Activated naive CD8-positive, alpha-beta T cell treated with anti-CD3 and anti-CD28 coated beads for 36 hours (primary cell): ENCODE results near the gene FIZ1. TPM values are rescaled to one million over a fixed set of nuclear protein-coding genes. Genes with fewer than 3 reads are reported as not detected.

Experiments used
- DNase-seq: peaks from one replicate; pipeline ENCODE4 v3.0.0; 2021
- H3K27ac Mint-ChIP-seq: one replicate; pipeline ENCODE4 v1.8.0; 2022; ENCODE audit warnings: mild to moderate bottlenecking, moderate library complexity, mixed read lengths
- H3K27me3 Mint-ChIP-seq: one replicate; pipeline ENCODE4 v1.8.0; 2022; ENCODE audit warnings: mild to moderate bottlenecking, mixed read lengths
- H3K36me3 Mint-ChIP-seq: one replicate; pipeline ENCODE4 v1.8.0; 2021; ENCODE audit warnings: mild to moderate bottlenecking, mixed read lengths
- H3K4me1 Mint-ChIP-seq: one replicate; pipeline ENCODE4 v1.8.0; 2021; ENCODE audit warnings: mixed read lengths
- H3K4me3 Mint-ChIP-seq: one replicate; pipeline ENCODE4 v1.8.0; 2022; ENCODE audit warnings: mild to moderate bottlenecking, moderate library complexity, mixed read lengths
- H3K9me3 Mint-ChIP-seq: one replicate; pipeline ENCODE4 v1.8.0; 2022; ENCODE audit warnings: mixed read lengths
- total RNA-seq, 2 experiments: library from RNA; stranded (reverse); gene quantifications; one replicate each; pipeline ENCODE4 v1.2.3, GENCODE V29; 2021

Gene FIZ1
- total RNA-seq, 2 experiments from 2014 or later, result 19.8 to 20.7 TPM

DNA sequence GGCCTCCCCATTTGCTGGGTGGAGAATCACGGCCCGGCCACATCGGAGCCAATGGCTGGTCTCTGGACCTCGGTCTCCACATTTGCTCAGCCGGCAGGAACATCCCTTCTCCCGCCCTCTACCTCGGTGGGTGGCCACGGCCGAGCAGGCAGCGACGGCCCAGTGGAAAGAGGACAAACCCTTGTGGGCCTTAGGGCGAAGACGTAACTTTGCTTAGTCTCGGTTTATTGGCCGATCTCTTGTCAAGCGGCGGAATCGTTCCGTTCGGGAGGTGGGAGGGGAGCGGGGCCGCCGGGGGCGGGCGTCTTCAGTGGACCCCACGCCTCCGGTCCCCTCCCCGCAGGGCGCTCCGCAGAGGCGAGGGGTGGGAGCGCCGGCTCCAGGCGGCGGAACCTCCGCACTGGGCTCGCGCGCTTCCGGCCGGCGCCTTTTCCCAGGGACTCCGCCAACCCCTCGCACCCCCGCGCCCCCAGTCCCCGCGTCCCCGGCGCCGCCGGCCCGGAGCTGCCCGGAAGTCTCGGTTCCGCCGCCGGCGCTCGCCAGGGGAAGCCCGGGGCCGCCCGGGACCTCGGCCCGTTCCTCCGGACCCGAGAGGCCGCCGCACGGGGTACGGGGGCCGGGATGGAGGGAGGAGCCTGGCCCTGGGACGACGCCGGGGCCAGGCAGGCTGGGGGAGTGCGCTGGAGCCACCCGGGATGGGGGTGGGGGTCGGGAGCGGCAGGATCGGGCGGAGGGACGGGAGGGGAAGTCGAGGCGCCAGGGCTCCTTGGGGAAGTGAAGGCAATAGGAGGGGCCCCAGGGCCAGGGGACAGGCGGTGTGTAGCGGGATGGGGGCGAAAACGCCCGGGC is 41.5 kb upstream of the FIZ1 start, which contains the start of gene ZNF580:
ZNF580 (plus strand) TSS at position 426 of the 849 bp plus-strand sequence. CDS start 1,507 bp downstream, outside the sequence.
- Mint-ChIP-seq H3K4me1 (peaks cover 56% of the 10 kb centered on the region), H3K36me3 (peaks cover 62% of the 10 kb centered on the region)

DNA sequence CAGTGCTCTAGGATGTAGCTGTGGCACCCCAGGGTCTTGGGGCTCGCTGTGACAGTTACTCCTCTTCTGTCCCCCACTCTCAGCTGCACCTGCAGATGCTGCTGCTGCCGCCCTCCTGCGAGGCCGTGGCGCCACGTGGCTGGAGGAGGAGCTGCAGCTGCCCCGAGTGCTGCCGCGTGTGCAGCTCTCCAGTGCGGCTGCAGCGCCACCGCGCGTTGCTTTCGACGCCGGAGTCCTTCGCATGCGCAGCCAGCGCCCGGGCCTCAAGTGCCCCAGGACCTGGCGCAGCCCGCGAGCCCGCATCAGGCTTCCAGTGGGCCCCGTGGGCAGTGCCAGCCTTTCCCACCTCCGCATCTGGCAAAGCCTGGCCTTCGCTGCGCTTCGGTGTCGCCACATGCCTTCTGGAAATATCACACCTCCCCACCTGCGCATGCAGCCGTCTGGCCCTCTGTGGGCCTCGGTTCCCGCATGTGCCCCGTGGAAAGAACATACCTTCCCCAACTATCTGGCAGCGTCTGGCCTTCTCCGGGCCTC is 40.8 kb upstream of the FIZ1 start:
- peak overlapping the region; percentile 94 for H3K27ac Mint-ChIP-seq

More for the DNA sequence above, 41.5 kb upstream of the FIZ1 start, which contains the start of gene ZNF580:
- peaks cover 6% of the 10 kb centered on the region for H3K9me3 Mint-ChIP-seq
- H3K4me3 Mint-ChIP-seq, result peak within 1 kb of the TSS; percentile 89
- peaks cover 6% of the 10 kb centered on the region for H3K27me3 Mint-ChIP-seq
- H3K27ac Mint-ChIP-seq, result peak within 1 kb of the TSS; percentile 94
- DNase-seq, result peak; percentile 82

DNA sequence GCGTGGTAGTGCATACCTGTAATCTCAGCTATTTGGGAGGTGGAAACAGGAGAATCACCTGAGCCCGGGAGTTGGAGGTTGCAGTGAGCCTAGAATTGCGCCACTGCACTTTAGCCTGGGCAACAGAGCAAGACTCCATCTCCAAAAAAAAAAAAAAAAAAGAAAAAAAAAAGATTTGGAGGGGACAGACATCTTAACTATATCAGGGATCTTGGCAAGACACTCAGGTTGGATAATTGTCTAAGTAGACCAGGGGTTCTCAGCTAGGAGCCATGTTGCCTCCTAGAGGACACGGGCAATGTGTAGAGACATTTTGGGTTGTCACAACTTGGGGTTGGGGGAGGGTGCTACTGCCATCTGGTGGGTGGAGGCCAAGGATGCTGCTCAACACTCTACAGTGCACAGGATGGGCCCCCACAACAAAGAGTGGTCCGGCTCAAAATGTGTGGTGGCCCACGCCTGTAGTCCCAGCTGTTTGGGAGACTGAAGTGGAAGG is 39.6 kb upstream of the FIZ1 start:
- H3K27me3 Mint-ChIP-seq, result peaks cover 6% of the 10 kb centered on the region
- DNase-seq, result peak; percentile 70
- peak overlapping the region; percentile 94 for H3K27ac Mint-ChIP-seq
- H3K4me3 Mint-ChIP-seq, result peak overlapping the region; percentile 61
- peaks cover 6% of the 10 kb centered on the region for H3K9me3 Mint-ChIP-seq
- H3K36me3 Mint-ChIP-seq, result peaks cover 55% of the 10 kb centered on the region
- H3K4me1 Mint-ChIP-seq, result peaks cover 53% of the 10 kb centered on the region

More for the DNA sequence above, 40.8 kb upstream of the FIZ1 start:
- H3K4me1 Mint-ChIP-seq, result peaks cover 53% of the 10 kb centered on the region
- peaks cover 61% of the 10 kb centered on the region for H3K36me3 Mint-ChIP-seq
- peaks cover 6% of the 10 kb centered on the region for H3K27me3 Mint-ChIP-seq
- peaks cover 6% of the 10 kb centered on the region for H3K9me3 Mint-ChIP-seq
- peak; percentile 80 for DNase-seq
- peak overlapping the region; percentile 89 for H3K4me3 Mint-ChIP-seq

DNA sequence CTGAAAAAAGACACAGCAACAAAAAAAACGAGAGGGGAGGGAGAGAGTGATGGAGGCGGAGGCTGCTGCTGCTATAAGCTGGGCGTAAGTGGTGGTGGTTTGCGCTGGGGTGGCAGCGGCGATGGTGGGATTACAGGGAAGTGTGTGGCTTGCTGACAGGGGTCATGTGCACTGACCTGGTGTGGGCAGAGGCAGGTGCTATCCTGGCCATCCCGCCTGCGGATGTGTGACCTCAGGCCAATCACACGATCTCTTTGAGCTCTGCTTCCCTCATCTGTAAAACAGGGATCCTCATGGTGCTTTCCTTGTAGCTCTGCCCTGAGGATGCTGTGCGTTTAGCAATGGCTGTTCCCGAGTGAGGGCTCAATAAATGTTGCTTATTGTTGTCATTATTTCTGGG is 38.2 kb upstream of the FIZ1 start:
- Mint-ChIP-seq H3K4me1 (peaks cover 50% of the 10 kb centered on the region), H3K4me3 (peak overlapping the region; percentile 30), H3K27ac (peak overlapping the region; percentile 71)

DNA sequence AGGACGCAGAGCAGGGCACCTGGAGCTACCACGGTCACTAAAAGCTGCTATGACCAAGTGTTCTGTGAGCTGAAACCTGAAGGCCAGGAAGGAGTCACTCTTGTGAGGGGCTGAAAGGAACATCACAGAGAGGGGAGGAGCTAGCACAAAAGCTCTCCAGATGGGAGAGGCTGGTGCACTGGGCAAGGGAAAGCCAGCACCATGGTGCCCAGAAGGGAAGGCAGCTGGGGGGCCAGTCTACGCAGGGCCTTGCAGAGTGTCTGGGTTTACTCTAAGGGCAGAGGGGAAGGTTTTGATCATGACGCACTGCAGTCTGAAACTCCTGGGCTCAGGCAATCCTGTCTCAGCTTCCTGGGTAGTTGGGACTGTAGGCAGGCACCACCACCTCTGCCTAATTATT is 37.4 kb upstream of the FIZ1 start:
- H3K27ac Mint-ChIP-seq, result peak overlapping the region; percentile 100
- no peak for DNase-seq
- peaks cover 54% of the 10 kb centered on the region for H3K4me1 Mint-ChIP-seq
- H3K36me3 Mint-ChIP-seq, result peaks cover 43% of the 10 kb centered on the region
- H3K27me3 Mint-ChIP-seq, result peaks cover 5% of the 10 kb centered on the region
- peak overlapping the region; percentile 100 for H3K4me3 Mint-ChIP-seq
- peaks cover 6% of the 10 kb centered on the region for H3K9me3 Mint-ChIP-seq

More for the DNA sequence above, 38.2 kb upstream of the FIZ1 start:
- Mint-ChIP-seq H3K27me3 (peaks cover 6% of the 10 kb centered on the region), H3K9me3 (peaks cover 6% of the 10 kb centered on the region), H3K36me3 (peaks cover 47% of the 10 kb centered on the region)
- DNase-seq, result no peak

DNA sequence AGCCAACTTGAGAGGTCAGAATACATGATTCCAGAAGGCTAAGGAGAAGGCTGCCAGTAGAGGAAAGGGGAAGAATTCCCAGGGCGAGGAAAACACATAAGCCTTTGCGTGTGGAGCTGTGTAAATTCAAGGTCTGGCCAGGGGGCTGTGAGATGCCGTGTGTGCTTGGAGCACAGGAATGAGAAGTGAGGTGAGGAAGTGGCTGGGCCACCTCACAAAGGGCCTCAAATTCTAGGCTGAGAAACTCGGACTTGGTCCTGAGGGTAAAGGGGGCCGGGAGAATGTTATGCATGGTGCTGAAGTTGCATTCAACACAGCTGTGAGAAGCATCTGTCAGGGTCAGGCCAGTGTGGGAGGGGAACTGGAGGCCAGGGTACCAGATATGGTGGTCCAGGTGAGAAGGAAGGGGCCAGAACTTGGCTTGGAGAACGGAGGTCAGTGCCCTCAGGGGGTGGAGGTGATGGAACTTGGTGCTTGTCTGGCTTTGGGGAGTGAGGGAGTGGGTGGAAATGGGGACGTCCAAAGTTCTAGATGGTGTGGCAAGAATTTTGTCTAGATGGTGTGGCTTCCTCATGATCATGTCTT is 36.6 kb upstream of the FIZ1 start:
- H3K27ac Mint-ChIP-seq, result peak overlapping the region; percentile 100
- peaks cover 41% of the 10 kb centered on the region for H3K36me3 Mint-ChIP-seq
- peaks cover 57% of the 10 kb centered on the region for H3K4me1 Mint-ChIP-seq
- DNase-seq, result no peak
- peaks cover 6% of the 10 kb centered on the region for H3K9me3 Mint-ChIP-seq
- peak overlapping the region; percentile 100 for H3K4me3 Mint-ChIP-seq
- H3K27me3 Mint-ChIP-seq, result no peaks in the 10 kb centered on the region

DNA sequence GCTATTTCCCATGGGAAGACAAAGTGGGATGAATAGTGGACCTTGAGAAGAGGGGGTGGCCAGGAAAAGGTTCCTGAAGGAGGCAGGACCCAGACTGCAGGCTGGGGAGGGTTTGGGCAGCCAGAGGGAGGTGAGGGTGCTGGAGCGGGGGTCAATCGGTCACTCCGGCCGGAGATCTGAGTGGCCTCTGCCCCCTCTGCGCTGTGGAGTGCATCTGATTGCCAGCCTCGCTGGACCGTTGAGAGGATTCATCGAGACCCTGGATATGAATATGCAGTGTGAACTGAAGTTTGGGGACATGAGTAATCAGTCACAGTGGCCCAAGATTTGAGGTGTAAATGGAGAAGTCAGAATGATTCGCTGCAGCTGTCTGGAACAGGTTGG is 36.0 kb upstream of the FIZ1 start:
- H3K4me3 Mint-ChIP-seq, result peak overlapping the region; percentile 100
- peak overlapping the region; percentile 100 for H3K27ac Mint-ChIP-seq
- DNase-seq, result no peak
- peaks cover 38% of the 10 kb centered on the region for H3K36me3 Mint-ChIP-seq
- H3K27me3 Mint-ChIP-seq, result no peaks in the 10 kb centered on the region
- H3K9me3 Mint-ChIP-seq, result peaks cover 6% of the 10 kb centered on the region
- peaks cover 53% of the 10 kb centered on the region for H3K4me1 Mint-ChIP-seq

DNA sequence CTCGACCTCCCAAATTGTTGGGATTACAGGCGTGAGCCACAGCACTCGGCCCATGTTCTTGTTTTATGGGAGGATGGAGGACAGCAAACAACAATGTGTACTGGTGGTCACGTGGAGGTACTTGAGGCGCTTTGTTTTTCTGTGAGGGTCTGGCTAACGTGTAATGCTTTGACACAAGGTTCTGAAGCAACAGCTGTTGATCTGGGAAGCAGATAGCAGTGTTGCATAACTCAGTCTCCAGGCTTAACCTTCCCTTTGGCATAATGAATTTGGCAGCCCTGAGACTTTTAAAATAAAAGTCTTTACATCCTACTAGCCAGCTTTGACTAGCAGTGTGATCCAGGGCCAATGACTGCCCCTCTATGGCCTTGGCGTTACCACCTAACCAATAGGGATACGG is 34.5 kb upstream of the FIZ1 start:
- Mint-ChIP-seq H3K27ac (peak overlapping the region; percentile 82), H3K4me1 (peaks cover 42% of the 10 kb centered on the region), H3K27me3 (no peaks in the 10 kb centered on the region), H3K4me3 (no peak overlapping the region), H3K36me3 (peaks cover 27% of the 10 kb centered on the region), H3K9me3 (peaks cover 3% of the 10 kb centered on the region)
- no peak for DNase-seq

DNA sequence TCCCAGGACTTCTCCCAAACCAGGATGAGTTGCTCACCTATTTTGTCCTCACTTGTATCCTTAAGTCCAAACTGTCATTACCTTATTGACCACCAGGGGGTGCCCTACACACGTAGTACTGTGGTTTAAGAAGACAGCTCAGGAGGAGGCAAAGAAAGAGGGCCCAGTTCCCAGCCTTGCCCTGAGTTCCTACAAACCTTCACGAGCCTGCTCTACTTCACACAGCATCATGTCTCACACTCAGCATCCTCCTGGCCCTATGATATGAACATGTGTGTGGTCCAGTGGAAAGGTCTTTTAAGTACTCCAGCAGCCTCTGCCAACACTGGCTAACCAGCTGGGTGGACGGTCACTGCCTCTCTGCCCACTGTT is 33.1 kb upstream of the FIZ1 start:
- DNase-seq, result peak; percentile 78
- Mint-ChIP-seq H3K9me3 (no peaks in the 10 kb centered on the region), H3K27me3 (peaks cover 3% of the 10 kb centered on the region), H3K27ac (no peak overlapping the region), H3K36me3 (peaks cover 17% of the 10 kb centered on the region), H3K4me1 (peaks cover 34% of the 10 kb centered on the region), H3K4me3 (no peak overlapping the region)

DNA sequence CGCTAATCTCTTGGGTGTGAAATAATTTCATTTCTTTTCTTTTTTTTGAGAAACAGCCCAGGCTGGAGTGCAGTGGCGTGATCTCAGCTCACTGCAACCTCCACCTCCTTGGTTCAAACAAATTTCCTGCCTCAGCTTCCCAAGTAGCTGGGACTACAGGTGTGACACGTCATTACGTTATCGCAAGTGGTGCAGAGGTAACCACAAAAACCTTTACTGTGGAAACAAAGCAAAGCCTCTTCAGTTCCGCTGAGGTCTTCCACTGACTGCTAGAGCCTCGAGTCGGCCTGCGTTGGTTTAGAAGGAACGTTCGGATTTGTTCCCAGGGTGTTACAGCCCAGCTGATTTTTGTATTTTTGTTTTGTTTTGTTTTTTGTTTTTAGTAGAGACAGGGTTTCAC is 27.0 kb upstream of the FIZ1 start:
- Mint-ChIP-seq H3K4me1 (peaks cover 30% of the 10 kb centered on the region), H3K27me3 (peaks cover 9% of the 10 kb centered on the region), H3K27ac (peak overlapping the region; percentile 78), H3K4me3 (peak overlapping the region; percentile 53), H3K9me3 (no peaks in the 10 kb centered on the region), H3K36me3 (peaks cover 2% of the 10 kb centered on the region)
- peak; percentile 65 for DNase-seq

DNA sequence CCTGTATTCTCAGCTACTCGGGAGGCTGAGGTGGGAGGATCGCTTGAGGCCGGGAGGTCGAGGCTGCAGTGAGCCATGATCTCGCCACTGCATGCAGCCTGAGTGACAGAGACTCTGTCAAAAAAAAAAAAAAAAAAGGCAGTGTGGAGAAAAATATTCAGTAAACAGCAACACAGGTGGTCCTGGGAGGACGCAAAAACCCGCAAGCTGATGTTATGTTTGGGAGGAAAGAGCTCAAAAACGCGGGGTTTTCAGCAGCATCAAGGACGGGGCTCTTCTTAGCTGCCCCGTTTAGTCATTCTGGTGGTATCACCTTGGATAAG is 25.6 kb upstream of the FIZ1 start:
- H3K4me3 Mint-ChIP-seq, result peak overlapping the region; percentile 95
- no peaks in the 10 kb centered on the region for H3K9me3 Mint-ChIP-seq
- H3K36me3 Mint-ChIP-seq, result peaks cover 12% of the 10 kb centered on the region
- no peak overlapping the region for H3K27ac Mint-ChIP-seq
- peaks cover 43% of the 10 kb centered on the region for H3K4me1 Mint-ChIP-seq
- peaks cover 9% of the 10 kb centered on the region for H3K27me3 Mint-ChIP-seq
- no peak for DNase-seq

DNA sequence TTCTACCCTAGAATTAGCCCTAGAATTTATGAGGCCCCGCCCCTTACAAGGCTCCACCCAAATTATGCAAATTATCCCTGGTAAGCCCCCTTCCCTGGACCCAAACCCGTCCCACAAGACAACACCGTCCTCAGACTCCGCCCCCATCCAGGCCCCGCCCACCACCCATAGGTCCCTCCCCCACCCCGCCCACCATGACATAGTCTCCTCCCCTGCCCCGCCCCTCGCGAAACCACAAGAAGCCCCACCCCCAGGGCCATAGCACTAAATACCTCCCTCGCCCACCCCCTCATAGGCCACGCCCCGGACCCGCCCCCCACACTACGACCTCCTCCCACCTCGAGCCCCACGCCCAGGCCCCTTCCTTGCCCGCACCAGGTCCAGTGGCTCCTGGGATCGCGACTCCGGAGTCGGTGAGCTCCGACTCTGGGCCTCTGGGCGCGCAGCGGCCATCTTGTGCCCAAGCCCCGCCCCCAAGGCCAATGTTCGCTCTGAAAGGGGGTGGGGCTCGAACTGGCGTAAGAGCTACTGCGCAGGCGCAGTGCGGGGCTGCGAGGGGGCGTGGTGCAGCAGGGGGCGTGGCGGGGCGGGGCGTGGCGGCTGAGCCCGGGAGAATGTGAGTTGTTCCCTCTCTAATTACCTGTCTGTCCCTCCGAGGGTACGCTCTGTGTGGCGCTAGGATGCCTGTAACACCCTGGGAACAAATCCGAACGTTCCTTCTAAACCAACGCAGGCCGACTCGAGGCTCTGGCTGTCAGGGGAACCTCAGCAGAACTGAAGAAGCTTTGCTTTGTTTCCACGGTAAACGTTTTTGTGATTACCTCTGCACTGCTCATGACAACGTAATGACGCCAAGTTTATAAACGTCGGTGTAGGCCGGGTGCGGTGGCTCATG is 25.0 kb upstream of the FIZ1 start, which contains the start of gene ZNF784:
ZNF784 (minus strand) TSS at position 458 of the 895 bp plus-strand sequence; CDS start at position 453, 5 bp downstream.
- Mint-ChIP-seq H3K27me3 (peaks cover 9% of the 10 kb centered on the region), H3K27ac (peak within 1 kb of the TSS; percentile 97), H3K4me3 (peak within 1 kb of the TSS; percentile 95), H3K4me1 (peaks cover 47% of the 10 kb centered on the region), H3K36me3 (peaks cover 17% of the 10 kb centered on the region), H3K9me3 (no peaks in the 10 kb centered on the region)
- peak; percentile 91 for DNase-seq

DNA sequence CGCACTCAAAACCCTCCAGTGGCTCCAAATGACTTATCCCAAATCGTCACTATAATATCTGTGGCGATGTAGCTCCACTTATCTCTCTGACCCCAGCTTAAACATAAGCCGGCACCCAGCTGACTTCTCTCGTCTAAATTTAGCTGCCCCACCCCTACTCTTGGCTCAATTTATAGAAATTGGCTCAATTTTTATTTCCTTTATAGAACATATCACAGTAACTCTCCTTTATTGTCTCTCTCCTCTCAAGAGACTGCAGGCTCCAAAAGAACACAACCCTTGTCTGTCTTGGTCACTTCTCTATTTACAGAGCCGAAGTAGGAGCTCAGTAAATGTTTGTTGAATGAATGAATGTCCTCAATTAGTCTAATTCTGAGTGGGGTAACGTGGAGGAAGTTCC is 24.2 kb upstream of the FIZ1 start:
- H3K27ac Mint-ChIP-seq, result no peak overlapping the region
- H3K4me1 Mint-ChIP-seq, result peaks cover 49% of the 10 kb centered on the region
- H3K36me3 Mint-ChIP-seq, result peaks cover 17% of the 10 kb centered on the region
- H3K9me3 Mint-ChIP-seq, result no peaks in the 10 kb centered on the region
- peak overlapping the region; percentile 95 for H3K4me3 Mint-ChIP-seq
- peaks cover 9% of the 10 kb centered on the region for H3K27me3 Mint-ChIP-seq
- DNase-seq, result no peak

DNA sequence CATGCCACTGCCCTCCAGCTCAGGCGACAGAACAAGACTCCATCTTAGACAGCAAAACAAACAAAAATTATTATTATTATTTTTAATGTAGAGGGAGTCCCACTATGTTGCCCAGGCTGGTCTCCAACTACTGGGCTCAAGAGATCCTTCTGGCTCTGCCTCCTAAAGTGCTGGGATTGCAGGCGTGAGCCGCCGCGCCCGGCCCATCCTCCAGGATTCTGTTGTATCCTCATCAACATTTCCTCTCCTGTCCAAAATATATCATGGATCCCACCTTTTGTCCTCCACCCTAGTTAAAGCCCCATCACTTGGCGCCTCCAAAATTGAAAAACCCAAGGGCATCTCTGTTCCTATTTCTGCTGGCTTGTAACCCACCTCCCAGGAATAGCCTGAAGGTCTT is 23.8 kb upstream of the FIZ1 start:
- H3K9me3 Mint-ChIP-seq, result no peaks in the 10 kb centered on the region
- H3K4me1 Mint-ChIP-seq, result peaks cover 49% of the 10 kb centered on the region
- no peak for DNase-seq
- H3K27me3 Mint-ChIP-seq, result peaks cover 9% of the 10 kb centered on the region
- H3K4me3 Mint-ChIP-seq, result no peak overlapping the region
- peaks cover 17% of the 10 kb centered on the region for H3K36me3 Mint-ChIP-seq
- no peak overlapping the region for H3K27ac Mint-ChIP-seq
